Activated CD4-positive, alpha-beta T cell treated with anti-CD3 and anti-CD28 coated beads, Interleukin-2, amount 10 ng/mL, durations not matched to agents 7 days and 5 days (primary cell): Measurements from ENCODE around the gene IL3. TPM values are rescaled to one million over a fixed set of nuclear protein-coding genes. Genes with fewer than 3 reads are reported as not detected.

Source experiments
- CTCF ChIA-PET: fragments of 350-600 bp; sonication (Branson Sonifier 250); formaldehyde crosslinking; loops from one replicate; lab custom pipeline; 2021; ENCODE audit warnings: antibody characterized with exemption; lab: Charles Lee
- POLR2A ChIA-PET: fragments of 350-600 bp; sonication (Branson Sonifier 250); formaldehyde crosslinking; loops from one replicate; lab custom pipeline; 2021; ENCODE audit warnings: antibody characterized with exemption; lab: Charles Lee
- DNase-seq: peaks from one replicate; pipeline ENCODE4 v3.0.0-alpha.2; 2020
- H3K27ac Mint-ChIP-seq: one replicate; pipeline ENCODE4 v1.8.0; 2021; ENCODE audit warnings: mild to moderate bottlenecking, moderate library complexity, mixed read lengths
- H3K27me3 Mint-ChIP-seq: one replicate; pipeline ENCODE4 v1.8.0; 2021; ENCODE audit warnings: mixed read lengths
- H3K36me3 Mint-ChIP-seq: one replicate; pipeline ENCODE4 v1.8.0; 2021; ENCODE audit warnings: low read depth, mixed read lengths
- H3K4me1 Mint-ChIP-seq: one replicate; pipeline ENCODE4 v1.8.0; 2021; ENCODE audit warnings: mixed read lengths
- H3K4me3 Mint-ChIP-seq: one replicate; pipeline ENCODE4 v1.8.0; 2021; ENCODE audit warnings: mild to moderate bottlenecking, moderate library complexity, mixed read lengths
- H3K9me3 Mint-ChIP-seq: one replicate; pipeline ENCODE4 v1.8.0; 2021; ENCODE audit warnings: mixed read lengths
- total RNA-seq, 2 experiments: library from RNA; stranded (reverse); gene quantifications; one replicate each; pipeline ENCODE4 v1.2.3, GENCODE V29; 2021

The IL3 gene
- total RNA-seq, 2 experiments from 2014 or later, result 0.20 to 0.40 TPM

DNA sequence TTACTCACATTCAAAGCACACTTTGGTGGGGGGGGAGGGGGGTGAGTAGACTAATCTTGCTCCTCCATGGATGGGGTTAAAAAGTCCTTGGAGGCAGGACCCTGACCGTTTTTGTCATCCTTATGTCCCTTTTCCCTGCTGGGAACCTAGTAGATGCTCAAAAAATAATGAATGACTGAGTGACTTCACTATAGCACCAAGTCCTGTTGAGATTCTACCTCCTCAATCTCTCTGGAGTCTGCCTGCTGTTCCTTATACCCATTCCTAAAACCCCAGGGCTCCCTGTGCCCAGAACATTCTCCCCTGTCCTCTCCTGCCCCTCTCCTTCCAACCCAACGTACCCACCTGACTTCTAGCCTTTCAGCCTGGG lies 10.9 kb downstream of the IL3 start:
- Mint-ChIP-seq H3K27me3 (no peaks in the 10 kb centered on the region), H3K9me3 (no peaks in the 10 kb centered on the region), H3K4me3 (no peak overlapping the region), H3K4me1 (peaks cover 31% of the 10 kb centered on the region), H3K36me3 (no peaks in the 10 kb centered on the region), H3K27ac (peak overlapping the region; percentile 42)
- DNase-seq, result no peak
- ChIA-PET POLR2A (no interaction called here), CTCF (interaction anchor here (0.6 to 1.8 kb wide), 7 partner anchors 8 to 1389 kb away, joined by 3 to 6 read pairs (median 3); no protein-coding TSS in a partner anchor)

- Mint-ChIP-seq H3K27me3 (no peaks in the 10 kb centered on the region), H3K27ac (no peak overlapping the region), H3K4me1 (peaks cover 37% of the 10 kb centered on the region), H3K9me3 (no peaks in the 10 kb centered on the region), H3K36me3 (no peaks in the 10 kb centered on the region), H3K4me3 (no peak overlapping the region)
- no peak for DNase-seq
- CTCF ChIA-PET, result interaction anchor here (1.0 to 1.8 kb wide), 7 partner anchors 9 to 32 kb away, joined by 3 to 6 read pairs (median 4); no protein-coding TSS in a partner anchor
- POLR2A ChIA-PET, result no interaction called here
These were observed 11.6 kb downstream of the IL3 start for GRCh38 chr5:132072070-132072469.

DNA sequence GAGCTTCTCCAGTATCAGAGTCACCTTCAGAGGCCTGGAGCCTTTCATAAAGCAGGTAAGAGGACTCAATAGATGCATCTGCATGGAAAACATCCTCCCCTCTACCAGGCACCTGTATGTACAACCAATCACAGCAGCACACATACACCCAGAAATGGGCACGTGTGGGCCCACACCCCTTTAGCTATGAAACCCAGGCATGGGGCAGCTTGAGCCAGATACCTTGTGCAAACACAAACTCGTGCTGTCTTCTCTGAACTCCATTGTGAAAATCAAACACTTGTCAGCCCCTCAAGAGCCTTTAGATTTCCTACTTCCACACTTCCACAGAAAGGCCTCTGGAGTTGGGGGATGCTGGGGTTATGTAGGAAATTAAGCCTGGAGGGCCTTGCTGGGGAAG lies 12.1 kb downstream of the IL3 start:
- Mint-ChIP-seq H3K27ac (peak overlapping the region; percentile 38), H3K4me3 (no peak overlapping the region), H3K36me3 (no peaks in the 10 kb centered on the region), H3K4me1 (peaks cover 39% of the 10 kb centered on the region), H3K9me3 (no peaks in the 10 kb centered on the region), H3K27me3 (no peaks in the 10 kb centered on the region)
- CTCF ChIA-PET, result interaction anchor here (1.2 to 1.8 kb wide), 6 partner anchors 9 to 32 kb away, joined by 3 to 6 read pairs (median 4); no protein-coding TSS in a partner anchor
- POLR2A ChIA-PET, result no interaction called here
- no peak for DNase-seq

DNA sequence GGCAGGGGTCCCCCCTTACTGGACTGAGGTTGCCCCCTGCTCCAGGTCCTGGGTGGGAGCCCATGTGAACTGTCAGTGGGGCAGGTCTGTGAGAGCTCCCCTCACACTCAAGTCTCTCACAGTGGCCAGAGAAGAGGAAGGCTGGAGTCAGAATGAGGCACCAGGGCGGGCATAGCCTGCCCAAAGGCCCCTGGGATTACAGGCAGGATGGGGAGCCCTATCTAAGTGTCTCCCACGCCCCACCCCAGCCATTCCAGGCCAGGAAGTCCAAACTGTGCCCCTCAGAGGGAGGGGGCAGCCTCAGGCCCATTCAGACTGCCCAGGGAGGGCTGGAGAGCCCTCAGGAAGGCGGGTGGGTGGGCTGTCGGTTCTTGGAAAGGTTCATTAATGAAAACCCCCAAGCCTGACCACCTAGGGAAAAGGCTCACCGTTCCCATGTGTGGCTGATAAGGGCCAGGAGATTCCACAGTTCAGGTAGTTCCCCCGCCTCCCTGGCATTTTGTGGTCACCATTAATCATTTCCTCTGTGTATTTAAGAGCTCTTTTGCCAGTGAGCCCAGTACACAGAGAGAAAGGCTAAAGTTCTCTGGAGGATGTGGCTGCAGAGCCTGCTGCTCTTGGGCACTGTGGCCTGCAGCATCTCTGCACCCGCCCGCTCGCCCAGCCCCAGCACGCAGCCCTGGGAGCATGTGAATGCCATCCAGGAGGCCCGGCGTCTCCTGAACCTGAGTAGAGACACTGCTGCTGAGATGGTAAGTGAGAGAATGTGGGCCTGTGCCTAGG lies 13.0 kb downstream of the IL3 start, which contains the start of gene CSF2:
TSS of gene CSF2 (plus strand) at position 559 of the 783 bp plus-strand sequence. CDS start at position 594, 35 bp downstream.
- Mint-ChIP-seq H3K27ac (no peak within 1 kb of the TSS), H3K27me3 (no peaks in the 10 kb centered on the region), H3K4me1 (peaks cover 38% of the 10 kb centered on the region), H3K4me3 (peak within 1 kb of the TSS; percentile 16), H3K36me3 (no peaks in the 10 kb centered on the region), H3K9me3 (no peaks in the 10 kb centered on the region)
- DNase-seq, result no peak
- ChIA-PET CTCF (interaction anchor here (0.6 to 1.9 kb wide), 5 partner anchors 9 to 735 kb away, joined by 3 to 8 read pairs (median 3); no protein-coding TSS in a partner anchor), POLR2A (no interaction called here)

- H3K4me1 Mint-ChIP-seq, result peaks cover 41% of the 10 kb centered on the region
- H3K4me3 Mint-ChIP-seq, result peak overlapping the region; percentile 16
- H3K36me3 Mint-ChIP-seq, result no peaks in the 10 kb centered on the region
- no peak for DNase-seq
- no peak overlapping the region for H3K27ac Mint-ChIP-seq
- H3K9me3 Mint-ChIP-seq, result no peaks in the 10 kb centered on the region
- no peaks in the 10 kb centered on the region for H3K27me3 Mint-ChIP-seq
- ChIA-PET CTCF (interaction anchor here (0.6 to 1.9 kb wide), 10 partner anchors 10 to 735 kb away, joined by 3 to 8 read pairs (median 4); no protein-coding TSS in a partner anchor), POLR2A (interaction anchor here (0.5 kb wide), 1 partner anchor 30 kb away, joined by 6 read pairs; no protein-coding TSS in a partner anchor)
These were observed 13.8 kb downstream of the IL3 start for GRCh38 chr5:132074091-132074771.

- POLR2A ChIA-PET, result no interaction called here
- no peak overlapping the region for H3K4me3 Mint-ChIP-seq
These were observed 14.6 kb downstream of the IL3 start for GRCh38 chr5:132074772-132075718.

GRCh38 chr5:132075719-132076077 lies 15.2 kb downstream of the IL3 start:
- H3K9me3 Mint-ChIP-seq, result no peaks in the 10 kb centered on the region
- ChIA-PET CTCF (interaction anchor here (0.6 to 1.7 kb wide), 5 partner anchors 9 to 18 kb away, joined by 3 to 4 read pairs (median 3); no protein-coding TSS in a partner anchor), POLR2A (no interaction called here)
- H3K4me3 Mint-ChIP-seq, result no peak overlapping the region
- H3K36me3 Mint-ChIP-seq, result no peaks in the 10 kb centered on the region
- no peaks in the 10 kb centered on the region for H3K27me3 Mint-ChIP-seq
- no peak for DNase-seq
- peaks cover 38% of the 10 kb centered on the region for H3K4me1 Mint-ChIP-seq
- H3K27ac Mint-ChIP-seq, result no peak overlapping the region

More at GRCh38 chr5:132074772-132075718, 14.6 kb downstream of the IL3 start:
- H3K4me1 Mint-ChIP-seq, result peaks cover 41% of the 10 kb centered on the region
- CTCF ChIA-PET, result interaction anchor here (0.6 to 1.9 kb wide), 9 partner anchors 9 to 327 kb away, joined by 3 to 8 read pairs (median 4); no protein-coding TSS in a partner anchor
- H3K27ac Mint-ChIP-seq, result peak overlapping the region; percentile 74
- peak; percentile 21 for DNase-seq
- H3K36me3 Mint-ChIP-seq, result no peaks in the 10 kb centered on the region
- no peaks in the 10 kb centered on the region for H3K9me3 Mint-ChIP-seq
- H3K27me3 Mint-ChIP-seq, result no peaks in the 10 kb centered on the region

DNA sequence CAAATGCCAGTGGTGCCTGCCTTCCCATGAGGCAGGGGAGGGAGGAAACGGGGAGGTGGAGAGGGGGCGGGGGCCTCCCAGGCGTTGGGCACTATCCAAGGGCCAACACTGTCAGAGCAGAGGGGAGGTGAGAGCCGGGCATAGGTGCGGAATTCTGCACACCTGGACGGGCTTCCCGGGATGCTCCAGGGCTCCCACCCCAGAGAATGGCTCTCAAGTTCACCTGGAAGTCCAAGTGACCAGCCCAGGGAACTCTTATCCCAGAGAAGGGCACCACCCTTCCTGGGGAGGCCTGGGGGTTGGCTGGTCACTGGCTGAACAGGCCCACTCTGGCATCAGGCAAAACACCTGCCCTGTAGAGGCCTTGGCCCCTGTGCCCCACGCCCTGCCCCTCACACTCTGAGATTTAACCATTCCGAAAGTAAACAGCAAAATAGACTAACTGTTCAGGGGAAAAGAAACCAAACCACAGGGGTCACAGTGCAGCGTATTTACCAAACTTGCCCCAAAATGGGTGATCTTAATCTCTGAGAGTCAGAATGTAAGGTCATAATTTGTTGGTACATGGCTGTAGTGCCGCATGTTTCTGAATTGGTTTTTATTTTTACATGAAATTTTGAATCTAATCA lies 15.9 kb downstream of the IL3 start:
- no peak overlapping the region for H3K4me3 Mint-ChIP-seq
- no peaks in the 10 kb centered on the region for H3K27me3 Mint-ChIP-seq
- H3K27ac Mint-ChIP-seq, result no peak overlapping the region
- POLR2A ChIA-PET, result no interaction called here
- CTCF ChIA-PET, result interaction anchor here (0.6 to 1.7 kb wide), 3 partner anchors 11 to 17 kb away, joined by 3 read pairs; no protein-coding TSS in a partner anchor
- no peaks in the 10 kb centered on the region for H3K36me3 Mint-ChIP-seq
- peaks cover 32% of the 10 kb centered on the region for H3K4me1 Mint-ChIP-seq
- H3K9me3 Mint-ChIP-seq, result no peaks in the 10 kb centered on the region
- no peak for DNase-seq

- POLR2A ChIA-PET, result no interaction called here
- Mint-ChIP-seq H3K27ac (peak overlapping the region; percentile 27), H3K9me3 (no peaks in the 10 kb centered on the region), H3K4me3 (no peak overlapping the region), H3K36me3 (no peaks in the 10 kb centered on the region), H3K4me1 (peaks cover 33% of the 10 kb centered on the region), H3K27me3 (no peaks in the 10 kb centered on the region)
- DNase-seq, result no peak
- CTCF ChIA-PET, result interaction anchor here (0.8 to 1.0 kb wide), 3 partner anchors 14 to 57 kb away, joined by 3 to 4 read pairs (median 4); no protein-coding TSS in a partner anchor
These were observed 16.5 kb downstream of the IL3 start for GRCh38 chr5:132076983-132077382.

GRCh38 chr5:132079081-132079480 lies 18.6 kb downstream of the IL3 start:
- CTCF ChIA-PET, result interaction anchor here (0.9 to 1.4 kb wide), 3 partner anchors 16 to 111 kb away, joined by 3 to 4 read pairs (median 3); no protein-coding TSS in a partner anchor
- no peak for DNase-seq
- Mint-ChIP-seq H3K27me3 (no peaks in the 10 kb centered on the region), H3K27ac (peak overlapping the region; percentile 74), H3K9me3 (no peaks in the 10 kb centered on the region), H3K4me3 (no peak overlapping the region), H3K36me3 (no peaks in the 10 kb centered on the region), H3K4me1 (peaks cover 52% of the 10 kb centered on the region)
- POLR2A ChIA-PET, result no interaction called here

- Mint-ChIP-seq H3K4me1 (peaks cover 53% of the 10 kb centered on the region), H3K4me3 (no peak overlapping the region), H3K36me3 (no peaks in the 10 kb centered on the region), H3K9me3 (no peaks in the 10 kb centered on the region), H3K27ac (no peak overlapping the region), H3K27me3 (no peaks in the 10 kb centered on the region)
- DNase-seq, result no peak
- CTCF ChIA-PET, result interaction anchor here (1.1 to 1.4 kb wide), 3 partner anchors 14 to 110 kb away, joined by 3 to 5 read pairs (median 4); no protein-coding TSS in a partner anchor
- POLR2A ChIA-PET, result no interaction called here
These were observed 19.2 kb downstream of the IL3 start for GRCh38 chr5:132079619-132080018.
